ENCODE measurements around the gene SERTAD3.

DNA sequence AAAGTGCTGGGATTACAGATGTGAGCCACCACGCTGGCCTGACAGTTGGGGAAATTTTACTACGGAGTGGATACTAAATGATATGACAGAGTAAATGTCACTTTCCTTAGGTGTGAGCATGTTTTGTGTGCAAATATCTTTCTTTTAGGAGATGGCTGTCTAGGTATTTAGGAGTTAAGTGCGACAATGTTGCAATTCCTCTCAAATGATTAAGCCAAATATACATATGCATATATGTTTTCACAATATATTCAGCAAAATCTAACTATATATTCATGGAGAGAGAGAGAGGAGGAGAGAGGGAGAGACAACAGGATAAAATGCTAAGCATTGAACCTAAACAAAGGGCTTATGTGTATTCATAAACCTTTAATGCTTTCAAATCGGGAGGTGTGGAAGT, 5.4 kb upstream of the SERTAD3 start:
- TF ChIP-seq, protein P1, sequence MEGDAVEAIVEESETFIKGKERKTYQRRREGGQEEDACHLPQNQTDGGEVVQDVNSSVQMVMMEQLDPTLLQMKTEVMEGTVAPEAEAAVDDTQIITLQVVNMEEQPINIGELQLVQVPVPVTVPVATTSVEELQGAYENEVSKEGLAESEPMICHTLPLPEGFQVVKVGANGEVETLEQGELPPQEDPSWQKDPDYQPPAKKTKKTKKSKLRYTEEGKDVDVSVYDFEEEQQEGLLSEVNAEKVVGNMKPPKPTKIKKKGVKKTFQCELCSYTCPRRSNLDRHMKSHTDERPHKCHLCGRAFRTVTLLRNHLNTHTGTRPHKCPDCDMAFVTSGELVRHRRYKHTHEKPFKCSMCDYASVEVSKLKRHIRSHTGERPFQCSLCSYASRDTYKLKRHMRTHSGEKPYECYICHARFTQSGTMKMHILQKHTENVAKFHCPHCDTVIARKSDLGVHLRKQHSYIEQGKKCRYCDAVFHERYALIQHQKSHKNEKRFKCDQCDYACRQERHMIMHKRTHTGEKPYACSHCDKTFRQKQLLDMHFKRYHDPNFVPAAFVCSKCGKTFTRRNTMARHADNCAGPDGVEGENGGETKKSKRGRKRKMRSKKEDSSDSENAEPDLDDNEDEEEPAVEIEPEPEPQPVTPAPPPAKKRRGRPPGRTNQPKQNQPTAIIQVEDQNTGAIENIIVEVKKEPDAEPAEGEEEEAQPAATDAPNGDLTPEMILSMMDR (IDR thresholded peaks at IDR 0.05): no peak
- no peak for TF ChIP-seq POLR2A (IDR thresholded peaks at IDR 0.05)
